Activated effector memory CD4-positive, alpha-beta T cell treated with Interleukin-2 at 50 U/mL for 16 hours (primary cell): ENCODE measurements around the gene EIF2S2.
"Not testable (repeated sequence)": the region's sequence is repeated elsewhere in the genome, so short reads cannot be mapped to it uniquely, and the experiment has no call there.

ENCODE experiments used
- DNase-seq: peaks from one replicate; pipeline ENCODE4 v3.0.0-alpha.2; 2020

EIF2S2 gene

GRCh38 chr20:34111702-34112599 is at the start of gene EIF2S2:
TSS of gene EIF2S2 (minus strand) at chr20:34112243. CDS start at chr20:34112110, 133 bp downstream.
- peak; percentile 96 for DNase-seq

- not testable (repeated sequence) for DNase-seq
Observed at GRCh38 chr20:34157697-34158096, 45.7 kb upstream of the EIF2S2 start.

GRCh38 chr20:34155836-34156235 is 43.8 kb upstream of the EIF2S2 start:
- no peak for DNase-seq

GRCh38 chr20:34153169-34153568 is 41.1 kb upstream of the EIF2S2 start:
- not testable (repeated sequence) for DNase-seq

GRCh38 chr20:34152073-34152472 is 40.0 kb upstream of the EIF2S2 start:
- not testable (repeated sequence) for DNase-seq

- no peak for DNase-seq
Observed at GRCh38 chr20:34150306-34151000, 38.4 kb upstream of the EIF2S2 start.

- no peak for DNase-seq
Observed at GRCh38 chr20:34145280-34145819, 33.3 kb upstream of the EIF2S2 start.

GRCh38 chr20:34143951-34144350 is 31.9 kb upstream of the EIF2S2 start:
- DNase-seq = no peak

- DNase-seq = no peak
Observed at GRCh38 chr20:34142121-34142520, 30.1 kb upstream of the EIF2S2 start.

- DNase-seq = no peak
Observed at GRCh38 chr20:34141293-34141692, 29.2 kb upstream of the EIF2S2 start.

GRCh38 chr20:34135525-34136275 is 23.7 kb upstream of the EIF2S2 start:
- not testable (repeated sequence) for DNase-seq

- not testable (repeated sequence) for DNase-seq
Observed at GRCh38 chr20:34133365-34133860, 21.4 kb upstream of the EIF2S2 start.

GRCh38 chr20:34132943-34133342 is 20.9 kb upstream of the EIF2S2 start:
- not testable (repeated sequence) for DNase-seq

- DNase-seq = not testable (repeated sequence)
Observed at GRCh38 chr20:34132491-34132890, 20.4 kb upstream of the EIF2S2 start.

GRCh38 chr20:34131491-34131890 is 19.4 kb upstream of the EIF2S2 start:
- no peak for DNase-seq

- DNase-seq = peak; percentile 21
Observed at GRCh38 chr20:34129518-34130162, 17.6 kb upstream of the EIF2S2 start.

- DNase-seq = no peak
Observed at GRCh38 chr20:34127792-34128191, 15.7 kb upstream of the EIF2S2 start.

GRCh38 chr20:34124469-34125249 is 12.6 kb upstream of the EIF2S2 start:
- DNase-seq = no peak

GRCh38 chr20:34123309-34123708 is 11.3 kb upstream of the EIF2S2 start:
- DNase-seq = no peak

- DNase-seq = no peak
Observed at GRCh38 chr20:34122274-34122980, 10.4 kb upstream of the EIF2S2 start.

- no peak for DNase-seq
Observed at GRCh38 chr20:34120213-34120612, 8.2 kb upstream of the EIF2S2 start.
